Kidney (tissue), 14 donors: ENCODE results near the gene HOGA1. TPM values are rescaled to one million over a fixed set of nuclear protein-coding genes. Genes with fewer than 3 reads are reported as not detected.
"Not testable (repeated sequence)": the region's sequence is repeated elsewhere in the genome, so short reads cannot be mapped to it uniquely, and the experiment has no call there.

Source experiments
- DNase-seq, 5 donors: peaks; one replicate each; pipeline ENCODE4 v3.0.0-alpha.2; 2013 to 2020
- FAIRE-seq: peaks from 2 replicates; lab custom pipeline; 2012; peaks lifted over from hg19 to GRCh38; lab: Jason Lieb, UNC
- H3K27ac ChIP-seq, 2 donors: one replicate each; pipeline ENCODE4 v1.7.0; 2013; ENCODE audit warnings: low read depth in 2 of 2, low read length in 2 of 2, inconsistent platforms in 1 of 2
- H3K27me3 ChIP-seq: one replicate; pipeline ENCODE4 v1.7.1; 2013; ENCODE audit warnings: low read length, inconsistent platforms; ENCODE audit not compliant: control insufficient read depth, insufficient read depth
- H3K36me3 ChIP-seq, 3 donors: one replicate each; pipeline versions ENCODE4 v1.7.0 to v1.7.1; 2013; ENCODE audit warnings: low read length in 3 of 3, control low read depth in 1 of 3, inconsistent platforms in 1 of 3; ENCODE audit not compliant: insufficient read depth in 3 of 3, control insufficient read depth in 2 of 3
- H3K4me1 ChIP-seq, 3 donors: one replicate each; pipeline versions ENCODE4 v1.7.0 to v1.7.1; 2013; ENCODE audit warnings: low read length in 3 of 3, inconsistent platforms in 1 of 3, low read depth in 1 of 3; ENCODE audit not compliant: control insufficient read depth in 2 of 3, insufficient read depth in 2 of 3
- H3K4me3 ChIP-seq, 3 donors: one replicate each; pipeline versions ENCODE4 v1.7.0 to v1.8.1; 2013; ENCODE audit warnings: low read length in 3 of 3, control low read depth in 1 of 3, inconsistent platforms in 1 of 3
- H3K9ac ChIP-seq, 3 donors: one replicate each; pipeline versions ENCODE4 v1.7.0 to v1.7.1; 2013; ENCODE audit warnings: low read length in 3 of 3, control low read depth in 1 of 3, inconsistent platforms in 1 of 3
- H3K9me3 ChIP-seq, 3 donors: one replicate each; pipeline versions ENCODE4 v1.7.0 to v1.7.1; 2013; ENCODE audit warnings: low read length in 3 of 3, control low read depth in 1 of 3, inconsistent platforms in 1 of 3; ENCODE audit not compliant: control insufficient read depth in 2 of 3, insufficient read depth in 1 of 3
- CTCF ChIP-seq: IDR thresholded peaks from 3 replicates; pipeline ENCODE4 v1.5.1; 2012; ENCODE audit warnings: mild to moderate bottlenecking, moderate library complexity, borderline replicate concordance; ENCODE audit not compliant: insufficient read depth; ENCODE audit errors: extremely low read depth
- intact Hi-C: fragments of 100-400 bp; cut with DNase I; formaldehyde crosslinking; loops from one replicate; pipeline ENCODE4 v1.11.1; 2022
- polyA plus RNA-seq: library from polyadenylated mRNA; stranded (reverse); fragments of 350-450 nt; fragmentation: Illumina TruSeq; extraction: RNeasy Lipid Tissue Mini Kit (QIAGEN cat#74804); gene quantifications from one replicate; pipeline ENCODE4 v1.2.3, GENCODE V29; 2014; ENCODE audit warnings: low read depth, low replicate concordance; ENCODE audit not compliant: insufficient read depth
- total RNA-seq: library from RNA; stranded (reverse); fragmentation: NEBNext Ultra II Directional; extraction: Animal tissue kit (Norgen Biotek cat#: 25700); gene quantifications from one replicate; pipeline ENCODE4 v1.2.1, GENCODE V29; 2021
- donor health status: control.
- donor health status: control.
- donor health status: control.
- donor health status: control.
- donor health status: control.
- donor health status: DM: yes; HTN: yes; CAD: no.
- donor health status: Normal renal cell carcinoma (clear cell type).

Gene HOGA1
- total and polyA plus RNA-seq, 2 donors from 2014 or later = 28.8 to 100 TPM

GRCh38 chr10:97562329-97562728 lies 21.9 kb upstream of the HOGA1 start:
- H3K36me3 ChIP-seq, H3K9ac ChIP-seq, H3K9me3 ChIP-seq, H3K27ac ChIP-seq, H3K4me3 ChIP-seq, H3K4me1 ChIP-seq, H3K27me3 ChIP-seq, DNase-seq, FAIRE-seq, intact Hi-C loops: not testable (repeated sequence)

GRCh38 chr10:97563337-97563736 lies 20.9 kb upstream of the HOGA1 start:
- Histone ChIP-seq H3K27me3 (no peaks in the 10 kb centered on the region), H3K9ac (no peak overlapping the region), H3K9me3 (no peaks in the 10 kb centered on the region), H3K4me3 (no peak overlapping the region), H3K27ac (no peak overlapping the region), H3K36me3 (no peaks in the 10 kb centered on the region), H3K4me1 (no peaks in the 10 kb centered on the region)
- FAIRE-seq = no peak
- TF ChIP-seq CTCF = no peak
- intact Hi-C loops = no loop called here
- DNase-seq = no peak

DNA sequence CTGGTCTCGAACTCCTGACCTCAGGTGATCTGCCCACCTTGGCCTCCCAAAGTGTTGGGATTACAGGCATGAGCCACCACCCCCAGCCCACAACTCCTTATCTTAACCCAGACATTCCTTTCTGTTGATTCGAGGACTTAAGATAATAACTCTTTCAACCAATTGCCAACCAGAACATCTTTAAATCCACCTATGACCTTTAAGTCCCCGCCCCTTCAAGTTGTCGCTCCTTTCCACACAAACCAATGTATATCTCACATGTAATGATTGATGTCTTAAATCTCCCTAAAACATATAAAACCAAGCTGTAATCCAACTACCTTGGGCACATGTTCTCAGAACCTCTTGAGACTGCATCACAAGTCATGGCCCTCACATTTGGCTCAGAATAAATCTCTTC lies 19.4 kb upstream of the HOGA1 start:
- Histone ChIP-seq H3K27me3 (no peaks in the 10 kb centered on the region), H3K4me3 (no peak overlapping the region), H3K9me3 (no peaks in the 10 kb centered on the region), H3K36me3 (peaks cover 0 to 3% (median 0%) of the 10 kb centered on the region in 3 donors), H3K27ac (no peak overlapping the region), H3K4me1 (no peaks in the 10 kb centered on the region), H3K9ac (no peak overlapping the region)
- intact Hi-C loops = no loop called here
- DNase-seq (no peak), FAIRE-seq (no peak)
- TF ChIP-seq CTCF = no peak

GRCh38 chr10:97566336-97566996 lies 17.7 kb upstream of the HOGA1 start:
- H3K27me3 ChIP-seq = no peaks in the 10 kb centered on the region
- no peaks in the 10 kb centered on the region for H3K9me3 ChIP-seq
- no peak overlapping the region for H3K4me3 ChIP-seq
- H3K36me3 ChIP-seq = peaks cover 0 to 3% (median 0%) of the 10 kb centered on the region in 3 donors
- intact Hi-C loops = no loop called here
- FAIRE-seq (no peak), DNase-seq (no peak)
- TF ChIP-seq CTCF = no peak
- no peaks in the 10 kb centered on the region for H3K4me1 ChIP-seq
- no peak overlapping the region for H3K9ac ChIP-seq
- H3K27ac ChIP-seq = no peak overlapping the region
